D721Med (cell line): ENCODE results near the gene PCMTD2.

Source experiments
- DNase-seq: peaks from one replicate; pipeline ENCODE4 v3.0.0; 2011; ENCODE audit warnings: low spot score; ENCODE audit not compliant: insufficient read length
- FAIRE-seq: peaks from 2 replicates; lab custom pipeline; 2011; peaks lifted over from hg19 to GRCh38; lab: Jason Lieb, UNC
- TF ChIP-seq, protein P1 (sequence below): IDR thresholded peaks from 2 replicates; pipeline ENCODE4 v1.5.1; 2012; ENCODE audit warnings: mild to moderate bottlenecking, control low read depth; ENCODE audit not compliant: insufficient read depth; ENCODE audit errors: missing control alignments

Gene PCMTD2

DNA sequence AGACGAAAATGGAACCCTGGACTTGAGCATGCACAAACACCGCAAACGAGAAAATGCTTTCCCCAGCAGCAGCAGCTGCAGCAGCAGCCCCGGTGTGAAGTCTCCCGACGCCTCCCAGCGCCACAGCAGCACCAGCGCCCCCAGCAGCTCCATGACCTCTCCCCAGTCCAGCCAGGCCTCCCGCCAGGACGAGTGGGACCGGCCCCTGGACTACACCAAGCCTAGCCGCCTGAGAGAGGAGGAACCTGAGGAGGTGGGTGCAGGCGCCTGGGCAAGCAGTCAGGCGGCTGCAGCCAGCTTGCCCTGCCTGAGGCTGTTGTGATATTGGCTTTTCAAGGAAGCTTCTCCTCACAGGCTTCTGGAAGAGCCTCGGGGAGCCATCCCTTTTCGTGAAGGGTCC lies 35.8 kb upstream of the PCMTD2 start:
- FAIRE-seq (no peak), DNase-seq (no peak)
- TF ChIP-seq, protein P1, sequence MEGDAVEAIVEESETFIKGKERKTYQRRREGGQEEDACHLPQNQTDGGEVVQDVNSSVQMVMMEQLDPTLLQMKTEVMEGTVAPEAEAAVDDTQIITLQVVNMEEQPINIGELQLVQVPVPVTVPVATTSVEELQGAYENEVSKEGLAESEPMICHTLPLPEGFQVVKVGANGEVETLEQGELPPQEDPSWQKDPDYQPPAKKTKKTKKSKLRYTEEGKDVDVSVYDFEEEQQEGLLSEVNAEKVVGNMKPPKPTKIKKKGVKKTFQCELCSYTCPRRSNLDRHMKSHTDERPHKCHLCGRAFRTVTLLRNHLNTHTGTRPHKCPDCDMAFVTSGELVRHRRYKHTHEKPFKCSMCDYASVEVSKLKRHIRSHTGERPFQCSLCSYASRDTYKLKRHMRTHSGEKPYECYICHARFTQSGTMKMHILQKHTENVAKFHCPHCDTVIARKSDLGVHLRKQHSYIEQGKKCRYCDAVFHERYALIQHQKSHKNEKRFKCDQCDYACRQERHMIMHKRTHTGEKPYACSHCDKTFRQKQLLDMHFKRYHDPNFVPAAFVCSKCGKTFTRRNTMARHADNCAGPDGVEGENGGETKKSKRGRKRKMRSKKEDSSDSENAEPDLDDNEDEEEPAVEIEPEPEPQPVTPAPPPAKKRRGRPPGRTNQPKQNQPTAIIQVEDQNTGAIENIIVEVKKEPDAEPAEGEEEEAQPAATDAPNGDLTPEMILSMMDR: no peak

DNA sequence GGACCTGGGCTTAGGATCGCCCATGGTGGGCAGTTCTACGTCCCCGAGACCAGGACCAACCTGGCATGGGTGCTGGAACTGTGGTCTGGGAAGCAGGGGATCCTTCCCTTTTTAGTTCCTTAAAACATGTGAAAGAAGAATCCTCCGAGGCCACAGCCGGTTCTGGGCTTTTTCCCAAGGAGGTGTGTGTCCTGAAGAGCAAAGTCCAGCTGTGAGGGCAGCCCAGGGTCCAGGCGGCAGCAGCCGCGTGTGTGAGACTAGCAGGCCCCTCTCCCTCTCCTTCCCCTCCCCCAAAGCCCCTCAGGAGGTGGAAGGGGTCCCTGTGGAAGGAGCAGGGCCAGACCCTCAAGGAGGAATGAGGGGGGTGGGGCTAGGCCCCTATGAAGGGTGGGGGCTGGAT lies 35.1 kb upstream of the PCMTD2 start:
- no peak for DNase-seq
- TF ChIP-seq, protein P1: no peak
- no peak for FAIRE-seq

DNA sequence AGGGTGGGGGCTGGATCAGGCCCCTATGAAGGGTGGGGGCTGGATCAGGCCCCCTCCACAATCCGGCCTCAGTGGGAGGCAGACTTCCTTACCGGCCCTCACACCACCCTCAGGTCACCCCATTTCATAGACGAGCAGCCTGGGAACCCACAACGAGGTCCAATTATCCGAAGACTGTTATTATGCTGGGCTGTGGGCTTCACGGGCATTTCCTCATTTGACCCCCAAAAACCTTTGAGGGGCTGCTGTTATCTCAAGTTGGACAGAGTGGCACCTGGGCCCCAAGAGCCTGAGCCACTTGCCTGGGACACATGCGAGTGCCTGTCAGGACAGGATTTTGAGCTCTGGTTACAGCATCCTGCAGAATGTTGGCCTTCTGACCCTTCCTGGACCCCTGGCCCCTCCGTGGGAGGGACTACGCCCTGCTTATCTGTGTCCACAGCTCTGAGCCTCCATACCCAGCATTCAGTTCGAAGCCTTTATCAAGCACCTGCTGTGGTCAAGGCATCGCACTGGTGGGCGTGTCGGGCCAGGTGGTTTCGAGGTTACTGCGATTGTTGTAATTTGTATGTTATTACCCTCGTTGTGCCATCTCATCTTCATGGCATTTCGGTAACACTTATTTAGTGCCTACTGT lies 34.5 kb upstream of the PCMTD2 start:
- DNase-seq: no peak
- TF ChIP-seq, protein P1: no peak
- FAIRE-seq: no peak

- FAIRE-seq (no peak), DNase-seq (no peak)
- TF ChIP-seq, protein P1: no peak
Observed at GRCh38 chr20:64222291-64222735, 33.2 kb upstream of the PCMTD2 start.

- DNase-seq (no peak), FAIRE-seq (no peak)
- TF ChIP-seq, protein P1: no peak
Observed at GRCh38 chr20:64222851-64223525, 32.6 kb upstream of the PCMTD2 start.

GRCh38 chr20:64223526-64224067 lies 32.0 kb upstream of the PCMTD2 start:
- FAIRE-seq (no peak), DNase-seq (no peak)
- TF ChIP-seq, protein P1: peak; percentile 36
